Neural progenitor cell (in vitro differentiated cells): ENCODE measurements around the gene TBC1D2B. TPM values are rescaled to one million over a fixed set of nuclear protein-coding genes. Genes with fewer than 3 reads are reported as not detected.

ENCODE experiments used
- DNase-seq: peaks from one replicate; pipeline ENCODE4 v3.0.0-alpha.2; 2016; ENCODE audit warnings: low spot score
- H2AFZ ChIP-seq: fragments of 200-600 bp; sonication (generic); replicated peaks from 2 replicates; pipeline ENCODE4 v1.6.1; 2016; ENCODE audit warnings: antibody characterized with exemption
- H3F3A ChIP-seq: fragments of 200-600 bp; sonication (generic); 2 replicates; pipeline ENCODE4 v1.6.1; 2016; ENCODE audit warnings: antibody characterized with exemption, low read depth
- H3K27ac ChIP-seq: fragments of 200-600 bp; sonication (generic); 2 replicates; pipeline ENCODE4 v1.5.1; 2016; ENCODE audit warnings: mild to moderate bottlenecking
- H3K27me3 ChIP-seq: fragments of 200-600 bp; sonication (generic); 2 replicates; pipeline ENCODE4 v1.6.1; 2016; ENCODE audit warnings: mild to moderate bottlenecking, moderate library complexity
- H3K36me3 ChIP-seq: fragments of 200-600 bp; sonication (generic); 2 replicates; pipeline ENCODE4 v1.5.1; 2016
- H3K4me1 ChIP-seq: fragments of 200-600 bp; sonication (generic); 2 replicates; pipeline ENCODE4 v1.6.1; 2016; ENCODE audit warnings: mixed run types
- H3K4me2 ChIP-seq: fragments of 200-600 bp; sonication (generic); 2 replicates; pipeline ENCODE4 v1.6.1; 2016
- H3K4me3 ChIP-seq: fragments of 200-600 bp; sonication (generic); 2 replicates; pipeline ENCODE4 v1.5.1; 2016
- H3K79me2 ChIP-seq: fragments of 200-600 bp; sonication (generic); 2 replicates; pipeline ENCODE4 v1.6.1; 2016; ENCODE audit warnings: low read depth
- H3K9ac ChIP-seq: fragments of 200-600 bp; sonication (generic); 2 replicates; pipeline ENCODE4 v1.6.1; 2016
- H3K9me3 ChIP-seq: fragments of 200-600 bp; sonication (generic); 2 replicates; pipeline ENCODE4 v1.5.1; 2016; ENCODE audit warnings: low read depth
- H4K20me1 ChIP-seq: fragments of 200-600 bp; sonication (generic); 2 replicates; pipeline ENCODE4 v1.6.1; 2016; ENCODE audit warnings: low read depth
- H3K27ac Mint-ChIP-seq: 3 replicates; pipeline ENCODE4 v1.8.0; 2021; ENCODE audit warnings: mixed read lengths
- H3K27me3 Mint-ChIP-seq: 2 replicates; pipeline ENCODE4 v1.8.0; 2022; ENCODE audit warnings: low read depth, mild to moderate bottlenecking, inconsistent platforms, moderate library complexity, mixed read lengths; ENCODE audit not compliant: insufficient read depth
- H3K36me3 Mint-ChIP-seq: 3 replicates; pipeline ENCODE4 v1.8.0; 2021; ENCODE audit warnings: mixed read lengths
- H3K4me1 Mint-ChIP-seq: 3 replicates; pipeline ENCODE4 v1.8.0; 2021; ENCODE audit warnings: mixed read lengths
- H3K4me3 Mint-ChIP-seq: 3 replicates; pipeline ENCODE4 v1.8.0; 2021; ENCODE audit warnings: mild to moderate bottlenecking, moderate library complexity, mixed read lengths
- H3K9me3 Mint-ChIP-seq: 3 replicates; pipeline ENCODE4 v1.8.0; 2020; ENCODE audit warnings: mixed read lengths
- CTCF ChIP-seq: fragments of 200-600 bp; sonication (generic); IDR thresholded peaks from 2 replicates; pipeline ENCODE4 v1.5.1; 2017; ENCODE audit warnings: antibody characterized with exemption, mild to moderate bottlenecking
- EZH2 ChIP-seq: fragments of 200-600 bp; sonication (generic); IDR thresholded peaks from 2 replicates; pipeline ENCODE4 v1.6.1; 2017; ENCODE audit warnings: antibody characterized with exemption, mild to moderate bottlenecking, moderate library complexity
- EZH2phosphoT487 ChIP-seq: fragments of 200-600 bp; sonication (generic); IDR thresholded peaks from 2 replicates; pipeline ENCODE4 v1.6.1; 2017; ENCODE audit warnings: antibody characterized with exemption
- total RNA-seq: library from RNA; depleted of rRNA; stranded (reverse); fragments of >200 nt; gene quantifications from 2 replicates; pipeline ENCODE4 v1.2.3, GENCODE V29; 2015; ENCODE audit warnings: low replicate concordance

The TBC1D2B gene
- total RNA-seq, 1 donor from 2014 or later, result 11.7 TPM

GRCh38 chr15:78112551-78112950 lies 35.0 kb upstream of the TBC1D2B start:
- H3K9ac ChIP-seq, result no peak overlapping the region
- no peak overlapping the region for H3K4me2 ChIP-seq
- Mint-ChIP-seq H3K27me3 (peaks cover 5% of the 10 kb centered on the region), H3K9me3 (no peaks in the 10 kb centered on the region), H3K27ac (no peak overlapping the region), H3K36me3 (no peaks in the 10 kb centered on the region), H3K4me1 (peaks cover 6% of the 10 kb centered on the region), H3K4me3 (no peak overlapping the region)
- H3F3A ChIP-seq, result peaks cover 2% of the 10 kb centered on the region
- no peaks in the 10 kb centered on the region for H3K79me2 ChIP-seq
- H3K36me3 ChIP-seq, result no peaks in the 10 kb centered on the region
- no peaks in the 10 kb centered on the region for H3K27me3 ChIP-seq
- TF ChIP-seq EZH2 (no peak), EZH2phosphoT487 (no peak), CTCF (no peak)
- H3K4me3 ChIP-seq, result no peak overlapping the region
- no peak overlapping the region for H3K27ac ChIP-seq
- no peak overlapping the region for H2AFZ ChIP-seq
- H4K20me1 ChIP-seq, result peaks cover 3% of the 10 kb centered on the region
- H3K9me3 ChIP-seq, result no peaks in the 10 kb centered on the region
- DNase-seq, result no peak
- no peaks in the 10 kb centered on the region for H3K4me1 ChIP-seq

GRCh38 chr15:78111788-78112187 lies 34.3 kb upstream of the TBC1D2B start:
- H3K27ac Mint-ChIP-seq, result no peak overlapping the region
- peaks cover 6% of the 10 kb centered on the region for H3K4me1 Mint-ChIP-seq

GRCh38 chr15:78110916-78111475 lies 33.5 kb upstream of the TBC1D2B start:
- Histone ChIP-seq H3K79me2 (no peaks in the 10 kb centered on the region), H3K4me2 (no peak overlapping the region), H3K27ac (no peak overlapping the region), H4K20me1 (peaks cover 3% of the 10 kb centered on the region), H2AFZ (no peak overlapping the region), H3K9me3 (no peaks in the 10 kb centered on the region), H3K36me3 (no peaks in the 10 kb centered on the region), H3K27me3 (no peaks in the 10 kb centered on the region), H3F3A (peaks cover 2% of the 10 kb centered on the region), H3K4me3 (no peak overlapping the region), H3K9ac (no peak overlapping the region), H3K4me1 (no peaks in the 10 kb centered on the region)
- Mint-ChIP-seq H3K9me3 (no peaks in the 10 kb centered on the region), H3K27me3 (peaks cover 5% of the 10 kb centered on the region), H3K4me1 (peaks cover 6% of the 10 kb centered on the region), H3K27ac (no peak overlapping the region), H3K36me3 (peaks cover 3% of the 10 kb centered on the region), H3K4me3 (no peak overlapping the region)
- no peak for DNase-seq
- no peak for TF ChIP-seq CTCF
- TF ChIP-seq EZH2phosphoT487, result no peak
- no peak for TF ChIP-seq EZH2

More at GRCh38 chr15:78111788-78112187, 34.3 kb upstream of the TBC1D2B start:
- H3K4me1 ChIP-seq, result no peaks in the 10 kb centered on the region
- H3K36me3 ChIP-seq, result no peaks in the 10 kb centered on the region
- no peak for TF ChIP-seq CTCF
- Mint-ChIP-seq H3K9me3 (no peaks in the 10 kb centered on the region), H3K27me3 (peaks cover 5% of the 10 kb centered on the region), H3K4me3 (no peak overlapping the region), H3K36me3 (no peaks in the 10 kb centered on the region)
- no peak overlapping the region for H3K4me2 ChIP-seq
- peaks cover 2% of the 10 kb centered on the region for H3F3A ChIP-seq
- no peak overlapping the region for H3K9ac ChIP-seq
- no peak overlapping the region for H3K4me3 ChIP-seq
- H3K27ac ChIP-seq, result no peak overlapping the region
- H2AFZ ChIP-seq, result no peak overlapping the region
- DNase-seq, result no peak
- no peaks in the 10 kb centered on the region for H3K79me2 ChIP-seq
- no peaks in the 10 kb centered on the region for H3K27me3 ChIP-seq
- H4K20me1 ChIP-seq, result peaks cover 3% of the 10 kb centered on the region
- no peaks in the 10 kb centered on the region for H3K9me3 ChIP-seq
